K562 (cell line): Measurements from ENCODE around the gene GSTM1. TPM values are rescaled to one million over a fixed set of nuclear protein-coding genes. Genes with fewer than 3 reads are reported as not detected.

ENCODE experiments used
- ATAC-seq: fragments of 200-7000 bp; cut with Tn5 transposase; 3 replicates; pipeline ENCODE4 v1.9.1; 2020; ENCODE audit warnings: moderate library complexity
- BruUV-seq: library from RNA; stranded (reverse); fragments of 400-500 nt; replicated peaks from 2 replicates; lab custom pipeline; 2021; lab: Mats Ljungman, UMichigan
- CTCF ChIA-PET: fragments of 300-600 bp; formaldehyde crosslinking; extraction: SDS; loops from one replicate; lab custom pipeline; 2021; ENCODE audit warnings: low intra/inter-chr PET ratio; lab: Yijun Ruan, JAX
- POLR2A ChIA-PET: fragments of 300-600, 350-650 bp; sonication (Branson Sonifier 250); formaldehyde crosslinking; extraction: SDS; loops from one replicate; lab custom pipeline; 2021; ENCODE audit warnings: antibody characterized with exemption, inconsistent platforms; lab: Yijun Ruan, JAX
- DNase-seq, 4 experiments: peaks; one replicate each; pipeline versions ENCODE4 v3.0.0 to v3.0.0-alpha.2; 2011 to 2018; ENCODE audit warnings: low spot score in 3 of 4, mixed read lengths in 3 of 4; ENCODE audit errors: extremely low read depth in 1 of 4
- FAIRE-seq: peaks from 2 replicates; lab custom pipeline; 2011; peaks lifted over from hg19 to GRCh38; lab: Jason Lieb, UNC
- H2AFZ ChIP-seq: 2 replicates; pipeline ENCODE4 v1.6.0; 2011; ENCODE audit warnings: low read depth, low read length, control low read depth, inconsistent platforms
- H3K27ac ChIP-seq: fragments of 200-600 bp; 3 replicates; pipeline ENCODE4 v1.8.0; 2011; ENCODE audit warnings: low read depth, mild to moderate bottlenecking, control low read depth, inconsistent platforms, low read length, moderate library complexity, mixed read lengths; ENCODE audit errors: extremely low read depth
- H3K27me3 ChIP-seq, 2 experiments: fragments of 300-600 bp in 1 of 2; 2 replicates in 1 of 2; 3 replicates in 1 of 2; pipeline versions ENCODE4 v1.6.0 to v1.8.0; 2011; ENCODE audit warnings: inconsistent platforms in 2 of 2, low read length in 2 of 2, mild to moderate bottlenecking in 1 of 2, mixed read lengths in 1 of 2, moderate library complexity in 1 of 2; ENCODE audit not compliant: control insufficient read depth in 2 of 2, insufficient read depth in 2 of 2
- H3K36me3 ChIP-seq: fragments of 300-600 bp; 3 replicates; pipeline ENCODE4 v1.8.0; 2011; ENCODE audit warnings: mild to moderate bottlenecking, low read length, inconsistent platforms; ENCODE audit not compliant: control insufficient read depth, insufficient read depth
- H3K4me1 ChIP-seq, 2 experiments: fragments of 200-600 bp in 1 of 2; replicated peaks in 1 of 2; 2 replicates in 1 of 2; 3 replicates in 1 of 2; pipeline versions ENCODE4 v1.5.1 to v1.8.0; 2011; ENCODE audit warnings: inconsistent platforms in 2 of 2, low read length in 2 of 2, mild to moderate bottlenecking in 1 of 2, mixed read lengths in 1 of 2, moderate library complexity in 1 of 2; ENCODE audit not compliant: control insufficient read depth in 2 of 2, insufficient read depth in 2 of 2
- H3K4me2 ChIP-seq: 2 replicates; pipeline ENCODE4 v1.6.1; 2011; ENCODE audit warnings: low read length, control low read depth, inconsistent platforms, mixed read lengths; ENCODE audit not compliant: insufficient read depth
- H3K4me3 ChIP-seq: fragments of 200-600 bp; sonication (generic), shearing (Covaris generic); 2 replicates; pipeline ENCODE4 v1.5.1; 2016; ENCODE audit warnings: control low read depth, inconsistent platforms
- H3K79me2 ChIP-seq: fragments of 200-600 bp; 3 replicates; pipeline ENCODE4 v1.8.0; 2011; ENCODE audit warnings: low read length, inconsistent platforms; ENCODE audit not compliant: control insufficient read depth, insufficient read depth
- H3K9ac ChIP-seq, 2 experiments: 2 replicates each; pipeline versions ENCODE4 v1.6.0 to v1.6.1; 2011; ENCODE audit warnings: low read depth in 2 of 2, low read length in 2 of 2, control low read depth in 1 of 2, inconsistent platforms in 1 of 2, mild to moderate bottlenecking in 1 of 2, mixed read lengths in 1 of 2; ENCODE audit not compliant: insufficient read depth in 1 of 2
- H3K9me1 ChIP-seq: one replicate; pipeline ENCODE4 v1.6.0; 2011; ENCODE audit warnings: inconsistent platforms, mild to moderate bottlenecking, low read length, moderate library complexity; ENCODE audit not compliant: control insufficient read depth, insufficient read depth
- H3K9me3 ChIP-seq: replicated peaks from 2 replicates; pipeline ENCODE4 v1.5.1; 2011; ENCODE audit warnings: low read depth, low read length, inconsistent platforms; ENCODE audit not compliant: control insufficient read depth, insufficient read depth
- H4K20me1 ChIP-seq: replicated peaks from 2 replicates; pipeline ENCODE4 v1.6.1; 2011; ENCODE audit warnings: low read length, inconsistent platforms, mixed read lengths; ENCODE audit not compliant: control insufficient read depth, insufficient read depth
- BRD9 ChIP-seq: fragments of 450-650 bp; IDR thresholded peaks from 2 replicates; pipeline ENCODE4 v1.6.1; 2018; ENCODE audit warnings: low read depth; ENCODE audit not compliant: partially characterized antibody
- CHCHD3 ChIP-seq: fragments of 250-450 bp; sonication (Bioruptor Pico); IDR thresholded peaks from 2 replicates; pipeline ENCODE4 v2.1.2; 2022; ENCODE audit warnings: mild to moderate bottlenecking
- FUS ChIP-seq: fragments of 200-400 bp; formaldehyde crosslinking; optimal IDR thresholded peaks from 2 replicates; pipeline ENCODE3; 2017; ENCODE audit warnings: low read depth, low read length
- NCOA4 ChIP-seq: fragments of 450-650 bp; IDR thresholded peaks from 2 replicates; pipeline ENCODE4 v1.6.1; 2018; ENCODE audit warnings: mild to moderate bottlenecking; ENCODE audit not compliant: partially characterized antibody
- PPARD ChIP-seq: fragments of 250-450 bp; sonication (Bioruptor Pico); IDR thresholded peaks from 2 replicates; pipeline ENCODE4 v1.8.0; 2022; ENCODE audit warnings: inconsistent platforms, mild to moderate bottlenecking, moderate library complexity
- RBM17 ChIP-seq: fragments of 200-400 bp; formaldehyde crosslinking; IDR thresholded peaks from 2 replicates; pipeline ENCODE4 v1.6.1; 2017; ENCODE audit warnings: low read depth, mild to moderate bottlenecking, low read length, borderline replicate concordance
- SRSF7 ChIP-seq: fragments of 200-400 bp; formaldehyde crosslinking; optimal IDR thresholded peaks from 2 replicates; pipeline ENCODE3; 2017; ENCODE audit warnings: mild to moderate bottlenecking, low read depth, low read length
- STAG1 ChIP-seq: sonication (generic); formaldehyde crosslinking; IDR thresholded peaks from 2 replicates; pipeline ENCODE4 v1.5.0; 2020; ENCODE audit warnings: missing genetic modification reagents, borderline replicate concordance
- ZNF79 ChIP-seq: fragments of 250-450 bp; sonication (Bioruptor Pico); IDR thresholded peaks from 2 replicates; pipeline ENCODE4 v1.4.0; 2020; ENCODE audit warnings: low read depth, mild to moderate bottlenecking, moderate library complexity
- WGBS: fragments of 100-300 bp; shearing (Covaris generic); methylation state at CpG from one replicate; pipeline ENCODE4 v1.1.6; 2016; ENCODE audit warnings: low coverage, mixed read lengths; ENCODE audit not compliant: insufficient coverage; ENCODE audit errors: missing lambda C conversion rate; 5-methylcytosine and 5-hydroxymethylcytosine counted together
- in situ Hi-C: fragments of 300-500 bp; cut with MboI; formaldehyde crosslinking; loops from 4 replicates; pipeline ENCODE4 v1.15.0; 2018; ENCODE audit warnings: inconsistent platforms, mixed read lengths
- intact Hi-C: fragments of 100-400 bp; cut with micrococcal nuclease; formaldehyde crosslinking; loops from 2 replicates; pipeline ENCODE4 v1.14.2; 2022
- polyA plus RNA-seq, 8 experiments: library from polyadenylated mRNA; depleted of rRNA in 4 of 8; stranded (reverse) in 5 of 8; unstranded in 3 of 8; fragments of >200 nt; fragmentation: Nextera tagmentation in 2 of 8; fragmentation: Illumina TruSeq in 1 of 8; extraction: Ambion mirVana in 2 of 8; extraction: Trizol in 1 of 8; gene quantifications; 2 replicates each; pipeline versions ENCODE4 v1.2.1 to v1.2.3, GENCODE V29; 2011 to 2014; ENCODE audit warnings: inconsistent platforms in 1 of 8, missing spikeins in 1 of 8
- total RNA-seq, 7 experiments: library from RNA; depleted of rRNA in 6 of 7; stranded (reverse); fragments of >200 nt in 6 of 7; fragmentation: Illumina TruSeq in 2 of 7; extraction: Trizol in 2 of 7; gene quantifications; 2 replicates each; pipeline versions ENCODE4 v1.2.1 to v1.2.3, GENCODE V29; 2011 to 2021; ENCODE audit warnings: low replicate concordance in 1 of 7
- TF ChIP-seq, protein P1 (sequence below): sonication (generic); formaldehyde crosslinking; IDR thresholded peaks from 2 replicates; pipeline ENCODE4 v1.8.0; 2022; ENCODE audit warnings: mild to moderate bottlenecking, low read depth, missing genetic modification reagents
- TF ChIP-seq, protein P2 (sequence below), 2 experiments: fragments of 450-650 bp in 1 of 2; sonication (generic) in 1 of 2; formaldehyde crosslinking; conservative IDR thresholded peaks; 2 replicates each; pipeline versions ENCODE4 v1.4.0 to v1.8.1; 2020 to 2022; ENCODE audit warnings: mild to moderate bottlenecking in 1 of 2, missing genetic modification reagents in 1 of 2

GSTM1 gene
- total and polyA plus RNA-seq, 9 of the 15 experiments (the other 6 are each of a cell fraction or from before 2014, with no cell fraction given) = not detected

DNA sequence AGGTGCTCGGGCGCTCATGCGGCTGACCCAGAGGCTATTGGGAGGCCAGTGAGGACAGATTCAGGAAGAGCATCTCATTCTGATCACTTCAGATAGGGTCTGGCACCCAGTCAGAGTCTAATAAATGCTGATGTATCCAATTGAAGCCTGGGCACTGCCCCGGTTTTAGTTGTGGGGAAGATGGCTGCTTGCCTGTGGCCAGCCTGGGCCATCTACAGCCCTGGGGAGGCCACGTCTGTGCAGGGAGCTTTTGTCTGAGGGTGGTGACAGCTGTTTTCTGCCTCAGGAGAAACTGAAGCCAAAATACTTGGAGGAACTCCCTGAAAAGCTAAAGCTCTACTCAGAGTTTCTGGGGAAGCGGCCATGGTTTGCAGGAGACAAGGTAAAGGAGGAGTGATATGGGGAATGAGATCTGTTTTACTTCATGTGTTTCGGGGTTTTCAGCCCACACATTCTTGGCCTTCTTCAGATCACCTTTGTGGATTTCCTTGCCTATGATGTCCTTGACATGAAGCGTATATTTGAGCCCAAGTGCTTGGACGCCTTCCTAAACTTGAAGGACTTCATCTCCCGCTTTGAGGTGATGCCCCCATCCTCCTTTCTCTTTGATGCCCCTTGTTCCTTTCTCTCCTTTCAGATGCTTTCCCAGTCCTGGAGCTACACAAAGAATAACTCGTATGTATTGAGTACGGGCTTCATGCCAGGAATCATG is 27.2 kb downstream of the GSTM1 start:
- intact Hi-C loops = loop anchor here (5.0 kb wide), 1 partner anchor 168 kb away; the partner anchor contains the start of gene GNAI3

More for the DNA sequence above, 27.2 kb downstream of the GSTM1 start:
- Histone ChIP-seq H2AFZ (no peak overlapping the region), H3K36me3 (no peaks in the 10 kb centered on the region), H3K4me3 (no peak overlapping the region), H4K20me1 (no peaks in the 10 kb centered on the region), H3K9me3 (no peaks in the 10 kb centered on the region), H3K4me1 (peaks cover 14 to 15% of the 10 kb centered on the region in 2 experiments; a peak in 4 of 5 replicates), H3K79me2 (no peaks in the 10 kb centered on the region), H3K9me1 (no peaks in the 10 kb centered on the region), H3K9ac (no peak overlapping the region), H3K27ac (no peak overlapping the region), H3K4me2 (no peak overlapping the region), H3K27me3 (peaks cover 0 to 6% of the 10 kb centered on the region in 2 experiments; a peak in 2 of 5 replicates)
- no TSS peak for BruUV-seq
- ChIA-PET POLR2A (interaction anchor here (0.6 kb wide), 1 partner anchor 314 kb away, joined by 3 read pairs; no protein-coding TSS in a partner anchor), CTCF (no interaction called here)
- no peak for ATAC-seq
- 32% methylated on average over 12 of the region's 12 CpGs for WGBS
- in situ Hi-C loops = loop anchor here (5.0 kb wide), 1 partner anchor 38 kb away; no protein-coding TSS in a partner anchor
- TF ChIP-seq BRD9 (no peak), PPARD (CRISPR knock-in tag) (no peak), RBM17 (no peak), ZNF79 (no peak), CHCHD3 (CRISPR knock-in tag) (no peak), NCOA4 (no peak), SRSF7 (no peak), STAG1 (CRISPR knock-in tag) (no peak), FUS (no peak)
- TF ChIP-seq, protein P1, sequence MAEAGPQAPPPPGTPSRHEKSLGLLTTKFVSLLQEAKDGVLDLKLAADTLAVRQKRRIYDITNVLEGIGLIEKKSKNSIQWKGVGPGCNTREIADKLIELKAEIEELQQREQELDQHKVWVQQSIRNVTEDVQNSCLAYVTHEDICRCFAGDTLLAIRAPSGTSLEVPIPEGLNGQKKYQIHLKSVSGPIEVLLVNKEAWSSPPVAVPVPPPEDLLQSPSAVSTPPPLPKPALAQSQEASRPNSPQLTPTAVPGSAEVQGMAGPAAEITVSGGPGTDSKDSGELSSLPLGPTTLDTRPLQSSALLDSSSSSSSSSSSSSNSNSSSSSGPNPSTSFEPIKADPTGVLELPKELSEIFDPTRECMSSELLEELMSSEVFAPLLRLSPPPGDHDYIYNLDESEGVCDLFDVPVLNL (CRISPR knock-in tag) = no peak
- TF ChIP-seq, protein P2, sequence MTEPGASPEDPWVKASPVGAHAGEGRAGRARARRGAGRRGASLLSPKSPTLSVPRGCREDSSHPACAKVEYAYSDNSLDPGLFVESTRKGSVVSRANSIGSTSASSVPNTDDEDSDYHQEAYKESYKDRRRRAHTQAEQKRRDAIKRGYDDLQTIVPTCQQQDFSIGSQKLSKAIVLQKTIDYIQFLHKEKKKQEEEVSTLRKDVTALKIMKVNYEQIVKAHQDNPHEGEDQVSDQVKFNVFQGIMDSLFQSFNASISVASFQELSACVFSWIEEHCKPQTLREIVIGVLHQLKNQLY (CRISPR knock-in tag; conservative IDR thresholded peaks at IDR 0.05) = no peak
- FAIRE-seq = no peak
- DNase-seq = peak in 3 of 4 experiments; percentile 1 to 4 (median 3)
